ENCODE measurements around the gene EXOC3L2. TPM values are rescaled to one million over a fixed set of nuclear protein-coding genes. Genes with fewer than 3 reads are reported as not detected.

Gene EXOC3L2
- total RNA-seq, 1 experiment from 2014 or later, result not detected

GRCh38 chr19:45251452-45252354 is 6.5 kb upstream of the EXOC3L2 start:
- DNase-seq (no peak), ATAC-seq (0 out of 2 replicates have a peak, but pooled peaks have one; percentile 22)
- peak overlapping the region; percentile 76 for H3K4me3 ChIP-seq (ENCODE audit: low read length)
- no TSS peak for BruUV-seq (replicated peaks)
- no peaks in the 10 kb centered on the region for H3K9me2 ChIP-seq (replicated peaks; ENCODE audit: low read length)
- no peaks in the 10 kb centered on the region for H3K9me3 ChIP-seq (ENCODE audit: low read length)
- no peaks in the 10 kb centered on the region for H3K27me3 ChIP-seq (ENCODE audit: low read length)
- no peak overlapping the region for H2AFZ ChIP-seq (ENCODE audit: low read length)
- H3K4me1 ChIP-seq (ENCODE audit: insufficient read depth, low read length), result peaks cover 10% of the 10 kb centered on the region; the same call in 1 of the 2 replicates
- H4K20me1 ChIP-seq (ENCODE audit: low read length), result no peaks in the 10 kb centered on the region
- no peak overlapping the region for H3K27ac ChIP-seq (ENCODE audit: low read length)
- intact Hi-C loops (cut with micrococcal nuclease), result loop anchor here (10.0 kb wide), 1 partner anchor 237 kb away; no protein-coding TSS in a partner anchor
- TF ChIP-seq EZH2phosphoT487 (IDR thresholded peaks at IDR 0.05; ENCODE audit: borderline replicate concordance, low read length) (no peak), CTCF (conservative IDR thresholded peaks at IDR 0.05; ENCODE audit: low read depth, low read length) (no peak)
- H3K4me2 ChIP-seq (ENCODE audit: low read length), result peak overlapping the region; percentile 92
- no peaks in the 10 kb centered on the region for H3K36me3 ChIP-seq (ENCODE audit: low read depth, low read length)
- peaks cover 32% of the 10 kb centered on the region for H3K79me2 ChIP-seq (ENCODE audit: low read length)
- ChIA-PET CTCF (interaction anchor here (0.6 to 0.7 kb wide), 3 partner anchors 32 to 192 kb away, joined by 3 to 13 read pairs (median 4); no protein-coding TSS in a partner anchor), POLR2A (ENCODE audit: unreplicated experiment) (no interaction called here)
- no peaks in the 10 kb centered on the region for H3F3A ChIP-seq (ENCODE audit: low read length, unreplicated experiment)
- peak overlapping the region; percentile 45 for H3K9ac ChIP-seq (ENCODE audit: low read length)

- H3K9me3 ChIP-seq (ENCODE audit: low read length), result no peaks in the 10 kb centered on the region
- peaks cover 32% of the 10 kb centered on the region for H3K79me2 ChIP-seq (ENCODE audit: low read length)
- no peaks in the 10 kb centered on the region for H3K27me3 ChIP-seq (ENCODE audit: low read length)
- peak within 1 kb of the TSS; percentile 78 for H3K4me3 ChIP-seq (ENCODE audit: low read length)
- H3K4me1 ChIP-seq (ENCODE audit: insufficient read depth, low read length), result peaks cover 10% of the 10 kb centered on the region; the same call in 1 of the 2 replicates
- DNase-seq, result peak; percentile 54
- peak; percentile 69 for ATAC-seq
- no peak for TF ChIP-seq EZH2phosphoT487 (IDR thresholded peaks at IDR 0.05; ENCODE audit: borderline replicate concordance, low read length)
- no peak for TF ChIP-seq EZH2 (IDR thresholded peaks at IDR 0.05; ENCODE audit: low read length, unreplicated experiment)
- TF ChIP-seq CTCF (conservative IDR thresholded peaks at IDR 0.05; ENCODE audit: low read depth, low read length), result no peak
- H3K36me3 ChIP-seq (ENCODE audit: low read depth, low read length), result no peaks in the 10 kb centered on the region
- ChIA-PET POLR2A (ENCODE audit: unreplicated experiment) (no interaction called here), CTCF (interaction anchor here (0.6 kb wide), 2 partner anchors 32 to 191 kb away, joined by 4 to 13 read pairs; no protein-coding TSS in a partner anchor)
- no peaks in the 10 kb centered on the region for H4K20me1 ChIP-seq (ENCODE audit: low read length)
- BruUV-seq (replicated peaks), result no TSS peak
- H2AFZ ChIP-seq (ENCODE audit: low read length), result peak within 1 kb of the TSS; percentile 99
- intact Hi-C loops (cut with micrococcal nuclease), result loop anchor here (10.0 kb wide), 1 partner anchor 236 kb away; no protein-coding TSS in a partner anchor
- no peaks in the 10 kb centered on the region for H3K9me2 ChIP-seq (replicated peaks; ENCODE audit: low read length)
- no peaks in the 10 kb centered on the region for H3F3A ChIP-seq (ENCODE audit: low read length, unreplicated experiment)
- no peak within 1 kb of the TSS for H3K27ac ChIP-seq (ENCODE audit: low read length)
- peak within 1 kb of the TSS; percentile 45 for H3K9ac ChIP-seq (ENCODE audit: low read length)
- H3K4me2 ChIP-seq (ENCODE audit: low read length), result peak within 1 kb of the TSS; percentile 97
Observed at GRCh38 chr19:45250832-45251451, 5.7 kb upstream of the EXOC3L2 start, which contains the start of gene MARK4. TSS of gene MARK4 (plus strand) at chr19:45251271. CDS start at chr19:45251589, 318 bp downstream.
